ENCODE data around the gene ATP11A.

ATP11A gene

DNA sequence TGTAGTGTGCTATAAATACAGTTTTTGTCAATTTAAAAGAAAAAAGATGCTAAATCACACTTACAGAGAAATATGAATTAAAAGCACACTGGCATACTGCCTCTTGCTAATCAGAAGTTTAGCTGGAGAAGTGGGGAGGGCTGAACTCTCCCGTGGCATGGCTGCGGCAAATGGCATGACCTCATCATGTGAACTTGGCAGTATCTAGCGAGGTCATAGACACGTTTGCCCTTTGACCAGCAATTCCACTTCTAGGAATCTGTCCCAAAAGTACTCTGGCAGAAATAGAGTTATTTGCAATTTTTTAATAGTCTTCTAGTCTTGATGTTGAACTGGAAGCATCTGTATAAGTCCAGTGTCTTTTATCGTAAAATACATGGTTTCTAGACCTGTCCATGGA is 237.2 kb downstream of the ATP11A start:
- Histone ChIP-seq H3K27ac (ENCODE audit: extremely low read depth, low read depth, low read length) (no peak overlapping the region), H3K9me3 (ENCODE audit: control insufficient read depth, insufficient read depth, low read depth, low read length) (no peaks in the 10 kb centered on the region), H3K36me3 (ENCODE audit: control insufficient read depth in 2 of 2, insufficient read depth in 1 of 2, low read length in 2 of 2) (no peaks in the 10 kb centered on the region), H3K4me1 (ENCODE audit: control insufficient read depth, insufficient read depth, low read length) (peaks cover 7% of the 10 kb centered on the region), H3K4me3 (ENCODE audit: low read depth, low read length) (no peak overlapping the region)
- TF ChIP-seq, protein P1, sequence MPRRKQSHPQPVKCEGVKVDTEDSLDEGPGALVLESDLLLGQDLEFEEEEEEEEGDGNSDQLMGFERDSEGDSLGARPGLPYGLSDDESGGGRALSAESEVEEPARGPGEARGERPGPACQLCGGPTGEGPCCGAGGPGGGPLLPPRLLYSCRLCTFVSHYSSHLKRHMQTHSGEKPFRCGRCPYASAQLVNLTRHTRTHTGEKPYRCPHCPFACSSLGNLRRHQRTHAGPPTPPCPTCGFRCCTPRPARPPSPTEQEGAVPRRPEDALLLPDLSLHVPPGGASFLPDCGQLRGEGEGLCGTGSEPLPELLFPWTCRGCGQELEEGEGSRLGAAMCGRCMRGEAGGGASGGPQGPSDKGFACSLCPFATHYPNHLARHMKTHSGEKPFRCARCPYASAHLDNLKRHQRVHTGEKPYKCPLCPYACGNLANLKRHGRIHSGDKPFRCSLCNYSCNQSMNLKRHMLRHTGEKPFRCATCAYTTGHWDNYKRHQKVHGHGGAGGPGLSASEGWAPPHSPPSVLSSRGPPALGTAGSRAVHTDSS (tag by site-specific recombination; IDR thresholded peaks at IDR 0.05) = no peak
- TF ChIP-seq, protein P2, sequence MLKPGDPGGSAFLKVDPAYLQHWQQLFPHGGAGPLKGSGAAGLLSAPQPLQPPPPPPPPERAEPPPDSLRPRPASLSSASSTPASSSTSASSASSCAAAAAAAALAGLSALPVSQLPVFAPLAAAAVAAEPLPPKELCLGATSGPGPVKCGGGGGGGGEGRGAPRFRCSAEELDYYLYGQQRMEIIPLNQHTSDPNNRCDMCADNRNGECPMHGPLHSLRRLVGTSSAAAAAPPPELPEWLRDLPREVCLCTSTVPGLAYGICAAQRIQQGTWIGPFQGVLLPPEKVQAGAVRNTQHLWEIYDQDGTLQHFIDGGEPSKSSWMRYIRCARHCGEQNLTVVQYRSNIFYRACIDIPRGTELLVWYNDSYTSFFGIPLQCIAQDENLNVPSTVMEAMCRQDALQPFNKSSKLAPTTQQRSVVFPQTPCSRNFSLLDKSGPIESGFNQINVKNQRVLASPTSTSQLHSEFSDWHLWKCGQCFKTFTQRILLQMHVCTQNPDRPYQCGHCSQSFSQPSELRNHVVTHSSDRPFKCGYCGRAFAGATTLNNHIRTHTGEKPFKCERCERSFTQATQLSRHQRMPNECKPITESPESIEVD (tag by site-specific recombination; IDR thresholded peaks at IDR 0.05) = no peak
- no peak for TF ChIP-seq ZNF223 (tag by site-specific recombination; IDR thresholded peaks at IDR 0.05)
- TF ChIP-seq MZF1 (tag by site-specific recombination; IDR thresholded peaks at IDR 0.05; ENCODE audit: borderline replicate concordance) = no peak
- no peak for TF ChIP-seq ZNF701 (tag by site-specific recombination; IDR thresholded peaks at IDR 0.05)
- ChIA-PET CTCF (no interaction called here), POLR2A (no interaction called here)

DNA sequence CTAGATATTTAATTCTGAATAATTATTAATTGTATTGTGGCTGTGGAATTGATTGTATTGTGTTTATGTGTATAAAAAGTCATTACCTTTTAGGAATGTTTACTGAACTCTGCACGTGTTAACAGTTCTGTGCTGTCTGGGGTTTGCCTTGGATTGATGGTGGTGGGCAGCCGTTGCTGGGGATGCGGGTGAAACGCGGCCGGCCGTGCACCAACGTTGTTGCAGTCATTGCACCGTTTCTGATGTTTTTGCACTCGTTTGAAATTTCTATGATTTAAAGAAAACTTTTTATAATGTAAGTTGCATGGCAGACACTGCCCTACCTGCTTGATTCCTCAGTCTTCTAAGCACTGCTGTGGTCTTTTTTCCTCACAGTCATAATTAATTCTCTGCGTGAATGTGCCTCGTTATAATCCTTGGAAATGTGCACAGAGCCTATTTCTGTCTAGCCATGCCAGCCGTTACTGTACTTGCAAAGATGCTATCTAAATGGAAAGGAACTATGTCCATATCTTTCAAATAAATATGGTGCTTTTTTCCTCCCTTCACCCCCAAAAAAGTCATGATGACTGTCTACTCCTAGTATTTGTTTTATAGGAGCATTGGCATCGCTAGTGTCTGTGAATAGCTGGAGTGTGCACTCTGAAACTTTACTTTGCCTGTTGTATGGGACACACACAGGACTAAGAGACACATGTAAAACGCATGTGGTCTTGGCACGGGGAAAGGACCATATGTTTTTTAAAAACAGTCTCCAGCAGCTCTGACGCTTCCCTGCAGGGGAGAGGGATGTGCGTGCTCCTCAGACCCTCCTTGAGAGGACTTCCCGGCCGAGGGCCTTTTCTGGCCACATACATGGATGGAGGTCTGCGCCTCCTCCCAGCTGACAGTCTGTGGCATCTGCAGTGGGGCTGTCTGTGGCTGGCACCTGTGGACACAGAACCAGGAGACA is 238.5 kb downstream of the ATP11A start:
- H3K27ac ChIP-seq (ENCODE audit: extremely low read depth, low read depth, low read length) = no peak overlapping the region
- POLR2A ChIA-PET = no interaction called here
- no peaks in the 10 kb centered on the region for H3K36me3 ChIP-seq (ENCODE audit: control insufficient read depth in 2 of 2, insufficient read depth in 1 of 2, low read length in 2 of 2)
- no peaks in the 10 kb centered on the region for H3K9me3 ChIP-seq (ENCODE audit: control insufficient read depth, insufficient read depth, low read depth, low read length)
- no peak overlapping the region for H3K4me3 ChIP-seq (ENCODE audit: low read depth, low read length)
- CTCF ChIA-PET = interaction anchor here (0.7 to 1.3 kb wide), 2 partner anchors 15 to 285 kb away, joined by 3 to 7 read pairs; no protein-coding TSS in a partner anchor
- TF ChIP-seq, protein P3, sequence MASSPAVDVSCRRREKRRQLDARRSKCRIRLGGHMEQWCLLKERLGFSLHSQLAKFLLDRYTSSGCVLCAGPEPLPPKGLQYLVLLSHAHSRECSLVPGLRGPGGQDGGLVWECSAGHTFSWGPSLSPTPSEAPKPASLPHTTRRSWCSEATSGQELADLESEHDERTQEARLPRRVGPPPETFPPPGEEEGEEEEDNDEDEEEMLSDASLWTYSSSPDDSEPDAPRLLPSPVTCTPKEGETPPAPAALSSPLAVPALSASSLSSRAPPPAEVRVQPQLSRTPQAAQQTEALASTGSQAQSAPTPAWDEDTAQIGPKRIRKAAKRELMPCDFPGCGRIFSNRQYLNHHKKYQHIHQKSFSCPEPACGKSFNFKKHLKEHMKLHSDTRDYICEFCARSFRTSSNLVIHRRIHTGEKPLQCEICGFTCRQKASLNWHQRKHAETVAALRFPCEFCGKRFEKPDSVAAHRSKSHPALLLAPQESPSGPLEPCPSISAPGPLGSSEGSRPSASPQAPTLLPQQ (tag by site-specific recombination; IDR thresholded peaks at IDR 0.05) = no peak
- TF ChIP-seq ZFP41 (tag by site-specific recombination; IDR thresholded peaks at IDR 0.05; ENCODE audit: borderline replicate concordance) = no peak
- no peak for TF ChIP-seq ZNF121 (tag by site-specific recombination; IDR thresholded peaks at IDR 0.05)
- no peak for TF ChIP-seq ZNF292 (tag by site-specific recombination; IDR thresholded peaks at IDR 0.05; ENCODE audit: borderline replicate concordance, low read depth)
- TF ChIP-seq ZNF501 (tag by site-specific recombination; IDR thresholded peaks at IDR 0.05) = no peak
- no peak for TF ChIP-seq ZNF558 (tag by site-specific recombination; IDR thresholded peaks at IDR 0.05)
- TF ChIP-seq ZNF341 (tag by site-specific recombination; IDR thresholded peaks at IDR 0.05; ENCODE audit: low read depth) = no peak
- no peak for TF ChIP-seq ZNF138 (tag by site-specific recombination; IDR thresholded peaks at IDR 0.05; ENCODE audit: borderline replicate concordance)
- TF ChIP-seq, protein P4, sequence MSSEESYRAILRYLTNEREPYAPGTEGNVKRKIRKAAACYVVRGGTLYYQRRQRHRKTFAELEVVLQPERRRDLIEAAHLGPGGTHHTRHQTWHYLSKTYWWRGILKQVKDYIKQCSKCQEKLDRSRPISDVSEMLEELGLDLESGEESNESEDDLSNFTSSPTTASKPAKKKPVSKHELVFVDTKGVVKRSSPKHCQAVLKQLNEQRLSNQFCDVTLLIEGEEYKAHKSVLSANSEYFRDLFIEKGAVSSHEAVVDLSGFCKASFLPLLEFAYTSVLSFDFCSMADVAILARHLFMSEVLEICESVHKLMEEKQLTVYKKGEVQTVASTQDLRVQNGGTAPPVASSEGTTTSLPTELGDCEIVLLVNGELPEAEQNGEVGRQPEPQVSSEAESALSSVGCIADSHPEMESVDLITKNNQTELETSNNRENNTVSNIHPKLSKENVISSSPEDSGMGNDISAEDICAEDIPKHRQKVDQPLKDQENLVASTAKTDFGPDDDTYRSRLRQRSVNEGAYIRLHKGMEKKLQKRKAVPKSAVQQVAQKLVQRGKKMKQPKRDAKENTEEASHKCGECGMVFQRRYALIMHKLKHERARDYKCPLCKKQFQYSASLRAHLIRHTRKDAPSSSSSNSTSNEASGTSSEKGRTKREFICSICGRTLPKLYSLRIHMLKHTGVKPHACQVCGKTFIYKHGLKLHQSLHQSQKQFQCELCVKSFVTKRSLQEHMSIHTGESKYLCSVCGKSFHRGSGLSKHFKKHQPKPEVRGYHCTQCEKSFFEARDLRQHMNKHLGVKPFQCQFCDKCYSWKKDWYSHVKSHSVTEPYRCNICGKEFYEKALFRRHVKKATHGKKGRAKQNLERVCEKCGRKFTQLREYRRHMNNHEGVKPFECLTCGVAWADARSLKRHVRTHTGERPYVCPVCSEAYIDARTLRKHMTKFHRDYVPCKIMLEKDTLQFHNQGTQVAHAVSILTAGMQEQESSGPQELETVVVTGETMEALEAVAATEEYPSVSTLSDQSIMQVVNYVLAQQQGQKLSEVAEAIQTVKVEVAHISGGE (tag by site-specific recombination; conservative IDR thresholded peaks at IDR 0.05; ENCODE audit: low read depth) = no peak
- peaks cover 7% of the 10 kb centered on the region for H3K4me1 ChIP-seq (ENCODE audit: control insufficient read depth, insufficient read depth, low read length)

All from HEK293 (cell line).